ENCODE measurements around the gene FGF9.

Gene FGF9

GRCh38 chr13:21675095-21675991 is 4.5 kb downstream of the FGF9 start:
- DNase-seq = no peak

DNA sequence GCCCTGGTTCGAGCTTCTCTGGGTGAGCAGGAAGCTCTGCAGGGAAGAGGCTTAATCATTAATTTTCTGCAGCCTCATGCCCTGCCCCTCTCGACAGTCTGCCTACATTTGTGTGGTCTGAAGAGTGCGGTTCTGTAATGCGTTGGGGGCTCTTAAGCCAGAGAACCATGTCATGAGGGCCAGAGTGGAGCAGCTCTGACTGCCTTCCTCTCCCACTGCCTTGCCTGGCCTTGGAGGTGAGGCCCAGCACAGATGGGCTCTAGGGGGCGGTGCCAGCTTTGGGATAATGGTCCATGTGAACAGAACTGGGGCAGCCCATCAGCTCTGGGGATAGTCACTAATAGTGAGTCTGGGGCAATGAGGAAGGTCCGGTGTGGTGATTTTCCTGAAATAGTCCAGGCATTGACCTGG is 5.7 kb downstream of the FGF9 start:
- no peak for DNase-seq

DNA sequence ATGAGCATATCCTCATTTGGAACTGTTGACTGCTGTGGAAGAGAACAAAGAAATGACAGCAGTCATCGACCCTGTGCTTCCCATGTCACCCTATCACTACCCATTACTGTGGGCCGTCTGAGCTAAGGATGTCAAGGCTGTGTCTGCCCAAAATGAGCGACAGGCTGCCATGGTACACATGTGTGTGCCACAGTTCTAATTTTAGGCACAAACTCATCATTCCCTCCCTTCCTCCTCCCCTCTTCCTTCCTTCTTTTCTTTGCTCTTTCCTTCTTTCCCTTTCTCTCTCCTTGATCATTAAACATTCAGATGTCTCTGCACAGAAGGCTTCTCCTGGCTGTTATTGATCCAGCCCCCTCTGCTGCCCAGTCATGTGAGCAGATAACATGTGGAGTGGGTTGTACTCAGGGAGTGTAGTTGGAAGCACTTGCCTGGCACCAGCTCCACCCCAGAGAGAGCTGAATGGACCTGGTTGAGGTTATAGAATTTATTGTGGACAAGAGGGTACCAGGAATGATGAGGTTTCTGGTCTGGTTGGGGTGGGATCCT is 6.3 kb downstream of the FGF9 start:
- DNase-seq = no peak

DNA sequence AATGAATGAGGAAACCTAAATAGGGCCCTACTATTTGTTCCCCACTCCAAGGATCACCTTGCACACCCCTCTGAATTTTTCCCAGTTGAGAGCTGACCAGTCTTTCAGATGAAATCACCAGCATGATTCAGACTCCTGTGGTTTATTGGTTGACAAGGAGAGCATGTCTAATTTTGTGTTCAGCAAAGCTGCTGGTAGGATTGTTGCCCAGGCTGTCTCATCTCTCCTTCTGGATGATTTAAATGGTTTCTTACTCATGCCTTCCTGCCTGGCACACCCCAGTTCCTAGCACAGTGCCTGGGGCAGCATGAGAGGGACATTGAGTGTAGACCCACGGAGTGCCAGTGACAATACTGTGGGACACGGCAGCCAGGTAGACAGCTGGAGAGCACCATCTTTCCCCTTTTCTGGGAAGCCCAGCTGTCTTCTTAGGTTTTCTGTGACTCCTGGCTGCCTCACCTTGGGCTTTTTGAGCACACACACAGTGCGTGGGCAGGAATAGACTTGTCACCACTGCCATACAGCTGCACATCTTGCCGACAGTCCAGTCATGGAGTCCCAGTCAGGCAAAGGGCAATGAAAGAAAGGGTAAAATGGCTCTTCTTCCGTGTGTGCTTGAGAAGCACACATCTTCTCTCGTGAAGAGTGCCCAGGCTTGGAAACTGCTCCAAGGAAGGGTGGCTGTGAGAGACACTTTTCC is 12.3 kb downstream of the FGF9 start:
- peak; percentile 53 for DNase-seq

DNA sequence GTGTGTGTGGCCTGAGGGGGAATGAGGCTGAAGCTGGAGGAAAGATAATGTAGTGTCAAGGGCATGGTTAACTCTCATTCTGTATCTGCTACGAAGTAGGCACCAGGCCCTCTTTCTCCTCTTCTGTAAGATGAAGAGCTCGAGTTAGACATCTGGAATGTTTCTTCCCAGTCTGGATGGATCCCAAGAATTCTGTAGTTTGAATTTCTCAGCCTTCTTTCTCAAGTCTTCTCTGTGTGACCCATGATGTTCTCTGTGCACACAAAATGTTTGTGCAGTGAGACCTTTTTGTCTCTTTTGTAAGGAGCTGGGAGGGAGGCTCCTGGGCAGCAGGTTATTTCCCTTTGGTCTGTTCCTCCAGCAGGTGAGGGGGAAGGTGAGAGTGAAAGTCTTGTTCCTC is 13.7 kb downstream of the FGF9 start:
- no peak for DNase-seq

DNA sequence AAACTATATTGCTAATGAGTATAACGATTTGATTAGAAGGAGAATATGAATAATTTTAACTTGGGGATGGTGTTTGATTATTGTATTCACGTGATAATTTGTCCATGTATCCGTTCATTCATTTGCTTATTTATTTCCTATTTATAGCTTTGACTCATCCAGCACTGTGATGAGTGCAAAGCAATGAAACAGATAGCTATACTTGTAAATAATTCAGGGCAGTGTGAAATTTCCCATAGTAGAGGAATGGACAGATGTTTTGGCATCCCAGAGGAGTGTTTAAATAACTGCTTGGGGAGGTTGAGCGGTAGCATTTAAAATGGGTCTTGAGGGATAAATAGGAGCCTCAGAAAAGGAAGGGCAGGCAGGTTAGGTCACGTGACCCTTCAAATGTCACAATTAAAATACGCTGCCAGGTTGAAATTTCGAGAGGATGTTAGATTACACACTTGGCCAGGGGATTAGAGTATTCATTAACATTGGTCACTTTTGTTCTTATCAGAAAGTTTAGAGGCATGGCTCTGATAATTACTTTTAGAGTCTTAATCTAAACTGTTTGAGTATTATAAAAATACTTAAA is 14.7 kb downstream of the FGF9 start:
- no peak for DNase-seq

- DNase-seq = no peak
Observed at GRCh38 chr13:21686751-21687391, 16.0 kb downstream of the FGF9 start.

GRCh38 chr13:21688056-21688455 is 17.2 kb downstream of the FGF9 start:
- DNase-seq = no peak

- DNase-seq = no peak
Observed at GRCh38 chr13:21689097-21689496, 18.2 kb downstream of the FGF9 start.

DNA sequence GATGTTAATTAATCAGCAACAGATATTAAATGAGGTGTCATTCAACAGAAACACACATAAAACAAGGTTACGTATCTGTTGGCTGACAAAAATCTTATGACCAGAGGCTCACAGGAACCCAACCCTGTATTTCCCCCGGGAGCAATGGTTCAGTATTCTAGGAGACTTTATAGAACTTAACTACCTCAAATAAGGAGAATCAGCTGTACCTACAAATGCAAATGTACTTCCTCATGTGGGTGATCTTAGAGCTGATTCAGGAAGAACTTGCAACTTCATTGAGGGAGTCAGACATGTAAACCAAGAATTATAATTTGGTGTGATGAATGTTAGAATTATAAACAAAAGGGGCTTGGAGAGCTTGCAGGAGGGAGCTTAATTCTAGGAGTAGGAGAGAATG is 20.1 kb downstream of the FGF9 start:
- no peak for DNase-seq

DNA sequence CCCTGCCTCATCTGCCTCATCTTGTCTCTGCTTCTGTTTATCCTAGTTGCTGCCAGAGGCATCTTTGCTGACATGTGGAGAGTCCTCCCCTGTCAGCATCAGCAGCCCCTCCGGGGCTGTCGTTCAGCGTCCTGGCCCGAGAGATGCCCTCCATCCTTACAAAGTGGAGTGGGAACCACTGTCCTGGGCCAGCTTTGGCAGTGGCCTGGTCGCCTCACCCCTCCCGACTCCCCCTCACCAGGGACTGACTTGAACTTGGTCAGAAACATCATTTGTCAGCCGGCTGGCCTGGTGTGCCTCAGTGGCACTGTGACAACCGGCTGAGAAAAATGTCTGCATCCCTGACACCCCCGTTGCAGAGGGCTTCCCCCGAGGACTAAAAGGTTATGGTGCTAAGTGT is 20.6 kb downstream of the FGF9 start:
- DNase-seq = no peak

DNA sequence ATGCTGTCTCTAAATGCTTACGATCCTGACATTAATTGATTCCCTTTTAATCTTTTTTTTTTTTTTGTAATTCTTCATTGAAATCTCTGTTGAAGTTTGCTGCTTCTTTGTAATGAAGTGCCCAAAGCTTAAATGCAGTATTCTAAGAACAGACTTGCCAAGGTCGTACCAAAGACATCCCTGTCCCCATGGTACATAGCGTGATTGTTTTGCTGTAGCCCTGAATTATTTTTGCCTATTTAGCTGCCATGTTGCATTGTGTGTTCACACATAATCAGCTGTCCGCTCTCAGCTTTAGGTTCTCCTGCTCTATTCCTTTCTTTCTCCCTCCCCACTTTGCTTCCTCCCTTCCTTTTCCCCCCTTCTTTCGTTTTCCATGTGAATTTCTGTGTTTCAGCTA is 21.1 kb downstream of the FGF9 start:
- no peak for DNase-seq

GRCh38 chr13:21694831-21695230 is 24.0 kb downstream of the FGF9 start:
- no peak for DNase-seq

DNA sequence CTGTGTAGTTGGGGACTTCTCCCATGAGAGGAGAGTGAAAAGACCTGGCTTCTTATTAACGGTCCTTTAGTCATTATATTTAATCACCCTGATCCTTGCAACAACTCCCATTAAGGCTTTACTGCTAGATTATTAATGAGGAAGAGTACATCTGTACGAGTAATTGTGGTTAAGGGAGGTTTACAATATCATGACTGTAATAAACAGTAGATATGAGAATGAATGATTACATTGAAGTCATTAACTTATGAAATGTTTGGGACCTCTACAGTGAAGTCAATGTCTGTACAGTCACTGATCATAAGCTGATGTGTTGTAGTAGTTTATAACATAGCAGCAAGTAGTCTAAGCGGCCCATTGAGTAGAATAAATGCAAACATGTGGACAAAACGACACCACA is 24.7 kb downstream of the FGF9 start:
- no peak for DNase-seq

DNA sequence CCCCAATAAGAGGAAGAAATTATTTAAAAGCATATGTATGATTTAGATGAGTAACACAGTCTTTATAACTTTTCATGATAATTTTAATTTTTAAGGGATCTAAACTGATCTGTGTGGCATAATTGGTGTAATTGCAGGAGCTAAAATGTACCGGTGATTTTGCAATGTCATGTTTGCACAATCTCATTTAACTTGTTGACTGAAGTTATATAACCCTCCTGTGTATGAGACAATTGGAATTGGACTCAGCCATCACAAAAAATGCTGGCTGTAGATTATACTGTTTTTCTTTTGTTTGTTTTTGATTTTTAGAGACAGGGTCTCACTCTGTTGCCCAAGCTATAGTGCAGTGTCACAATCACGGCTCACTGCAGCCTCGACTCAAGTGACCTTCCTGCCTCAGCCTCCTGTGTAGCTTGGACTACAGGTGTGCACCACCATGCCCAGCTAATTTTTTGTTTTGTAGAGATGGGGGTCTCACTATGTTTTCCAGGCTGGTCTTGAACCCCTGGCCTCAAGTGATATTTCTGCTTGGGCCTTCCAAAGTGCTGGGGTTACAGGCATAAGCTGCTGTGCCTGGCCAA is 26.1 kb downstream of the FGF9 start:
- no peak for DNase-seq

GRCh38 chr13:21698817-21699679 is 28.2 kb downstream of the FGF9 start:
- no peak for DNase-seq

DNA sequence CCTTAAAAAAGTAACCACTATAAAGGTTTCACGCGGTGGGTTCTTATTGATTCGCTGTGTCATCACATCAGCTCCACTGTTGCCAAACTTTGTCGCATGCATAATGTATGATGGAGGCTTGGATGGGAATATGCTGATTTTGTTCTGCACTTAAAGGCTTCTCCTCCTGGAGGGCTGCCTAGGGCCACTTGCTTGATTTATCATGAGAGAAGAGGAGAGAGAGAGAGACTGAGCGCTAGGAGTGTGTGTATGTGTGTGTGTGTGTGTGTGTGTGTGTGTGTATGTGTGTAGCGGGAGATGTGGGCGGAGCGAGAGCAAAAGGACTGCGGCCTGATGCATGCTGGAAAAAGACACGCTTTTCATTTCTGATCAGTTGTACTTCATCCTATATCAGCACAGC is 30.6 kb downstream of the FGF9 start:
- DNase-seq = no peak

- DNase-seq = no peak
Observed at GRCh38 chr13:21703846-21704245, 33.0 kb downstream of the FGF9 start.

GRCh38 chr13:21707586-21707985 is 36.7 kb downstream of the FGF9 start:
- DNase-seq = no peak

GRCh38 chr13:21709697-21710096 is 38.8 kb downstream of the FGF9 start:
- no peak for DNase-seq

DNA sequence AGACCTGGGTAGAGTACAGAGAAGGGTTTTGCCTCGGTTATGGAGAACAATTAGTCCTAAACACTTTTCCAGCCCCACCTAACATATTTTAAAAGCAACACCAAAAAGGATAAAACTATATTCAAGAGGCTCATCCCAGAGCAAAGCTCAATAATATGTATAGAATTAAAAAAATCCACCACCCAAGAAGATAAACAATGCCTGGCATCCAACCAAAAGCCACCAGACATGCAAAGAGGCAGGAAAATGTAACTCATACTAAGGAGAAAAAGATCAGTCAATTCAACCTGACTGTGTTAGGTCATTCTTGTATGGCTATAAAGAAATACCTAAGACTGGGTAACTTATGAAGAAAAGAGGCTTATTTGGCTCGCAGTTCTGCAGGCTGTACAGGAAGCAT is 39.3 kb downstream of the FGF9 start:
- DNase-seq = no peak

- DNase-seq = no peak
Observed at GRCh38 chr13:21717817-21718216, 46.9 kb downstream of the FGF9 start.
